EH (cell line): Measurements from ENCODE around the gene OSGEP.
A peak's percentile ranks its signal among the peaks of the same experiment; 100 is the strongest.
"Not testable (repeated sequence)": the region's sequence is repeated elsewhere in the genome, so short reads cannot be mapped to it uniquely, and the experiment has no call there.

Source experiments
- DNase-seq: peaks from one replicate; pipeline ENCODE4 v3.0.0-alpha.2; 2015; ENCODE audit warnings: low read depth

Gene OSGEP

GRCh38 chr14:20469890-20470602 is 15.4 kb upstream of the OSGEP start:
- DNase-seq: peak; percentile 71

- DNase-seq: peak; percentile 87
Observed at GRCh38 chr14:20469242-20469889, 14.8 kb upstream of the OSGEP start, which contains the start of gene PNP. Gene PNP (plus strand): TSS chr14:20469406. CDS start chr14:20469525, 119 bp downstream.

- peak; percentile 15 for DNase-seq
Observed at GRCh38 chr14:20468764-20469241, 14.2 kb upstream of the OSGEP start.

DNA sequence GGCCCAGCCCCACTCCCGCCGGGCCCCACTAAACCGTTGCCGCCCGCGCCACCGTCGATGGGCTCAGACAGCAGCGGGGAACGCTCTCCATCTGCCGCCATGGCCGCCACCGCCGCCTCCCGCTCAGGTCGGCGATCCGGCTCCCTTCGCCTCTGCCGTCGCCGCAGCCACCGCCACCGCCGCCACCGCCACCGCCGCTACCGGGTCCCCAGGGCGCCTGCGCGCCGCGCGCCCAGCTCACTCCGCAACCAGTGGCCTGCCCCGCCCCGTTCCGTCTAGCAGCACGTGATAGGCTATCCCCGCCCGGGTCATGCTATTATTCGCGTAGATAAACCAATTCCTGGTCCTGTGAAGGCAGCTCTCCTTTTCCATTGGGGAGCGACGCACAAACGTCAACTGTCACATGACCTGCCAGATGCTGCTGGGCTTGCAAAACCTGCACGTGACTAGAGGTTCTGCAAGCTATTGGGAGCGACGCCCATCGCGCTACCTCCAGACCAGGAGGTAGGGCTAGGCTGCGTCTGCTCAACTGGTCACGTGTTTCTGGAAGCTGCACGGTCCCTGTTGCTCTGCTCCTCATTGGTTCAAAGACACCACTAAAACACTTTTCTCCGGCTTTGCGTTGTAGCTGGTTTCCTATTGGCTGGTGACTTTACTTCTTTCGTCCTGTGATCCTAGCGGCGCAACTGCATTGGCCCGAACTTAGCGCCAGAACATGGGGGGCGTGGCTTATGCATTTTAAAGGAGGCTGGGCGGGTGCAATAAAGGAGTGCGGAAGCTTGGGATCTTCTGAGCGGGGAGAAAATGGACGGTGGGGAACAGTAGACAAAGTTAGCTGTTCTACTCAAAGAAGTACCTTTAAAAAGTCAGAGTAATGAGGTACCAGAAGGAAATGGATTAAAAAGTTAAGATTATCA is 6.9 kb upstream of the OSGEP start, which contains the start of gene PIP4P1:
Gene PIP4P1 (minus strand): TSS at position 210 of the 917 bp plus-strand sequence. CDS start 109 bp downstream, at position 101.
- peak; percentile 100 for DNase-seq

- no peak for DNase-seq
Observed at GRCh38 chr14:20460458-20461224, 6.0 kb upstream of the OSGEP start.

- DNase-seq: no peak
Observed at GRCh38 chr14:20458031-20458789, 3.6 kb upstream of the OSGEP start.

- DNase-seq: no peak
Observed at GRCh38 chr14:20456971-20457370, 2.4 kb upstream of the OSGEP start.

DNA sequence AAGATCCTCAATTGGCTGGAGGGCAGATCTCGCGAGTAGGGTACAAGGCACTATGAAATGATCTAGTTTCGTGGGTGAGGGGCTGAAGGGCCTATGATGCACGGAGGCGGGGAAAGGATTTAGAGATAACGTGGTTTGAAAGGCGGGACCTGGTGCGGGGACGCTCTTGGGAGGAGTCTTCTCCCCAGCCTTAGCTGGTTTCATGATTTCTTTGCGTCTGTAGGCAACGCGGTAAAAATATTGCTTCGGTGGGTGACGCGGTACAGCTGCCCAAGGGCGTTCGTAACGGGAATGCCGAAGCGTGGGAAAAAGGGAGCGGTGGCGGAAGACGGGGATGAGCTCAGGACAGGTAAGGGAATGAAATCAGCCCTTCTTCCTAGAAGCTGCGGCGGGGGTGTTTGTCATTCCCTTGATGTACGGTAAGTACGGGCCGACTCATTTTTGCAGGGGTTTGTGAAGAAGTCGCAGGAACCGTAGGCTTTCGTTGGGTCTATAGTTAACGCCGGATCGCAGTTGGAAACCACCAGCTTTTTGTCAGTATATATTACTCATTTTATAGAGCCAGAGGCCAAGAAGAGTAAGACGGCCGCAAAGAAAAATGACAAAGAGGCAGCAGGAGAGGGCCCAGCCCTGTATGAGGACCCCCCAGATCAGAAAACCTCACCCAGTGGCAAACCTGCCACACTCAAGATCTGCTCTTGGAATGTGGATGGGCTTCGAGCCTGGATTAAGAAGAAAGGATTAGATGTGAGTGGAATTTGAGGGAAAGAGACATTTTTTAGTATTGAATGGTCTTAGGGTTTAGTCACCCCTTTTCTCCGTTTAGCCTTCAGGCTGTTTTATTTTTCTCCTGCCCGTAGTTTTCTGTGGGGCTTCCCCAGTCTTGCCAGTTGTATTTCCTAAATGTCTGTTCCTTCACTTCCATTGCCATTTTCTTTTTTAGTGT is 1.0 kb upstream of the OSGEP start:
- DNase-seq: peak; percentile 89

DNA sequence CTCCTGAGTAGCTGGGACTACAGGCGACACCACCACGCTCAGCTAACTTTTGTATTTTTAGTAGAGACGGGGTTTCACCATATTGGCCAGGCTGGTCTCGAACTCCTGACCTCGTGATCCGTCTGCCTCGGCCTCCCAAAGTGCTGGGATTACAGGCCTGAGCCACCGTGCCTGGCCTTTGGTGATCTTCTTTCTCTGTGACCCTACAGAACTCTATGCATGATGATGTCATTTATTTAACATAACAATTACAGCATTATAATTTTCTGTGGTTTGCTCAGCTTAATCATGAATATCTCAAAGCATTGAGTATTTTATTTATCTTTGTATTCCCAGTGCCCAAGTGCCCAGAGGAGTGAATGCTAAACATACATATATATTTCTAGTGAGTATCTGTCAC is 1.8 kb downstream of the OSGEP start:
- DNase-seq: not testable (repeated sequence)

GRCh38 chr14:20446889-20447288 is 7.7 kb downstream of the OSGEP start:
- DNase-seq: no peak

DNA sequence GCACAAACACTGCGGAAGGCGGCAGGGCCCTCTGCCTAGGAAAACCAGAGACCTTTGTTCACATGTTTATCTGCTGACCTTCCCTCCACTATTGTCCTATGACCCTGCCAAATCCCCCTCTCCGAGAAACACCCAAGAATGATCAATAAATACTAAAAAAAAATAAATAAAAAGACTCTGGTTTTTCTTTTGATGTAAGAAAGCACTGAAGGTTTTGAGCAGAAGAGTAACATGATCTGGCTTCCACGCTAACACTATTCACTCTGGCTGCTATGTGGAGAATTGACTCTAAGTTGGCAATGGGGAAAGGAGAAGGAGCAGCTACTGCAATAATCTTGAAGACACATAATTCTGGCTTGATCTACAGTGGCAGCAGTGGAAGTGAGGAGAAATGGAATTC is 11.0 kb downstream of the OSGEP start:
- DNase-seq: not testable (repeated sequence)

DNA sequence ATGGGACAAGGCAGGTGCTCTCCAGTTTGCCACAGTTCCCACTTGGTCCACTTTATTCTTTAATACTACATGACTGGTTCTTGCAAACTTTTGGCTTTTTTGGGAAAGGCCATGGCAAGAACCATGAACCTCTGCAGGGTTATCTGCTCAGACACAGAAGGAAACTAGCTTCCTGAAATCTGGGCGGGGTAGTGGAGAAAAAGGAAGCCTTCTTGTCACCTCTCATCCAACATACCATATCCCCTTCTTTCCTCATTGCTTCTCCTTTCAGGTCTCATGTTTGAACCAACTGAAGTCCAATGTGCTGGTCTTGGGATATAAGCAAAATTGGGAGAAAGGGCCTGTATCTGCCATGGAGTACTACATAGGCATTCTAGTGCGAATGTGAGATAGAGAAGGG is 13.2 kb downstream of the OSGEP start:
- no peak for DNase-seq

- DNase-seq: no peak
Observed at GRCh38 chr14:20440882-20441281, 13.7 kb downstream of the OSGEP start.

GRCh38 chr14:20440465-20440864 is 14.1 kb downstream of the OSGEP start:
- DNase-seq: no peak

GRCh38 chr14:20438664-20439063 is 15.9 kb downstream of the OSGEP start:
- no peak for DNase-seq

DNA sequence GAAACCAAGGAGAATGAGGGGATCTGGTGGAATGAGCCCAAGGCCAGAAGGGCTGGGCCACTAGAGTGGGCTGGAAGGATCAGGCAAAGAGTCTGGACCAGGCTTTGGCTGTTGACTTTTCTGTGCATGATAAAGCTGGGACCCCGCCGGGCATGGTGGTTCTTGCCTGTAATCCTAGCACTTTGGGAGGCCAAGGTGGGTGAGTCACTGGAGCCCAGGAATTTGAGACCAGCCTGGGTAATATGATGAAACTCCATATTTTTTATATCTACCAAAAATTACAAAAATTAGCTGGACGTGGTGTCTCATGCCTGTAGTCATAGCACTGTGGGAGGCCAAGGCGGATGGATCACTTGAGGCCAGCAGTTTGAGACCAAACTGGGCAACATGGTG is 18.3 kb downstream of the OSGEP start:
- DNase-seq: peak; percentile 70

DNA sequence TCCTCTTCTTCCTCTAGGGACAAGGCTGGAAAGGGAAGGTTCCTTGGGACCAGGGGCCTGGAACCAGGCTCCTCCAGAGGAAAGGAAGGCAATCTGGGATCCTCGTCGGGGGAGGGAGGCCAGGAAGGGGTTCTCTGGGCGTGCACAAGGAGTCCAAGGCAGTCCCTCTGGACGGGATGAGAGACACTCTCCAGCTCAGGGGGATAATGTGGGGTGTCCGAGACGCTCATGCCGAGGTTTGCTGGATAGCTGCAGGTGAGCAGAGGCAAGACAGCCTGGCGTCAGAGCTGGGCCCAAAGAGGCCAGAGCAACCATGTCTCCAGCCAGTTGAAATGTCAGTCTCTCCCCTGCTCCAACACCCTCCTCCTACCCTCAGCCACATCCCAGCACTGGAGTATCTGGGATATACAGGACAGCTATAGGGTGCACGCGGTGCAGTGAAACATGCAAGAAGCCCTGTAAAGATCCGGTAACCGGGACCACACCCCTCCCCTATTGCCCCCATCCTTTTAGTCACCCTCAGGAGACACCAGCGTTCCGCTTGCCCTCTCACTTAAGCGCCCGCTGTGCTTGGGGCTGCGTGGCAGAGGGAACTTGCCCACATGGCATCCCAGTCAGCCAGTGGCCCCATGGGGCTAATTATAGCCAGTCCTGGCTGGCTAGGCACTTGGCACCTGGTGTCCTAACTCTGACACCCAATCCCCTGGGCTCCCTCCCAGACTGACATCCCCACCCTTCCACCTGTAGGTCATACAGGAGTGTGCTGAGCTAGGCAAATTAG is 18.8 kb downstream of the OSGEP start, which contains the start of gene KLHL33:
Gene KLHL33 (minus strand): TSS at position 585 of the 781 bp plus-strand sequence. CDS start 355 bp downstream, at position 230.
- DNase-seq: no peak
